Smooth muscle cell (in vitro differentiated cells): ENCODE measurements around the gene METTL26. TPM values are rescaled to one million over a fixed set of nuclear protein-coding genes. Genes with fewer than 3 reads are reported as not detected.

Source experiments
- DNase-seq: peaks from one replicate; lab custom pipeline; 2025; ENCODE audit not compliant: unreplicated experiment; lab: John Stamatoyannopoulos, UW
- H2AFZ ChIP-seq: fragments of 200-600 bp; sonication (generic); 2 replicates; pipeline ENCODE4 v1.6.0; 2016; ENCODE audit warnings: antibody characterized with exemption, low read depth, mild to moderate bottlenecking
- H3F3A ChIP-seq: fragments of 200-600 bp; sonication (generic); 2 replicates; pipeline ENCODE4 v1.6.0; 2017; ENCODE audit warnings: antibody characterized with exemption, low read depth
- H3K27ac ChIP-seq: fragments of 200-600 bp; sonication (generic); 2 replicates; pipeline ENCODE4 v1.5.1; 2016; ENCODE audit warnings: low read depth, mild to moderate bottlenecking
- H3K27me3 ChIP-seq: fragments of 200-600 bp; sonication (generic); 2 replicates; pipeline ENCODE4 v1.6.1; 2016; ENCODE audit warnings: low read depth, mild to moderate bottlenecking
- H3K36me3 ChIP-seq: fragments of 200-600 bp; sonication (generic); 2 replicates; pipeline ENCODE4 v1.5.1; 2016; ENCODE audit warnings: low read depth
- H3K4me1 ChIP-seq: fragments of 200-600 bp; sonication (generic); 2 replicates; pipeline ENCODE4 v1.5.1; 2016; ENCODE audit warnings: low read depth
- H3K4me2 ChIP-seq: fragments of 200-600 bp; sonication (generic); 2 replicates; pipeline ENCODE4 v1.6.0; 2016; ENCODE audit warnings: mild to moderate bottlenecking
- H3K4me3 ChIP-seq: fragments of 200-600 bp; sonication (generic); 2 replicates; pipeline ENCODE4 v1.5.1; 2016; ENCODE audit warnings: mild to moderate bottlenecking
- H3K79me2 ChIP-seq: fragments of 200-600 bp; sonication (generic); 2 replicates; pipeline ENCODE4 v1.6.0; 2016; ENCODE audit warnings: low read depth, mild to moderate bottlenecking
- H3K9ac ChIP-seq: fragments of 200-600 bp; sonication (generic); 2 replicates; pipeline ENCODE4 v1.6.0; 2016; ENCODE audit warnings: low read depth
- H3K9me3 ChIP-seq: fragments of 200-600 bp; sonication (generic); replicated peaks from 2 replicates; pipeline ENCODE4 v1.5.1; 2016; ENCODE audit warnings: low read depth
- H4K20me1 ChIP-seq: fragments of 200-600 bp; sonication (generic); 2 replicates; pipeline ENCODE4 v1.6.0; 2016; ENCODE audit warnings: low read depth
- CTCF ChIP-seq: fragments of 200-600 bp; sonication (generic); IDR thresholded peaks from 2 replicates; pipeline ENCODE4 v1.5.1; 2017; ENCODE audit warnings: borderline replicate concordance, mild to moderate bottlenecking, antibody characterized with exemption; ENCODE audit not compliant: insufficient read depth, poor library complexity, severe bottlenecking
- WGBS: methylation state at CpG from one replicate; pipeline ENCODE4 v1.1.7; 2016; ENCODE audit warnings: low lambda C conversion rate; 5-methylcytosine and 5-hydroxymethylcytosine counted together
- polyA plus RNA-seq: library from polyadenylated mRNA; unstranded; fragments of >200 nt; fragmentation: Nextera tagmentation; extraction: Ambion mirVana; gene quantifications from 2 replicates; pipeline ENCODE4 v1.2.1, GENCODE V29; 2016
- total RNA-seq: library from RNA; depleted of rRNA; stranded (reverse); fragments of >200 nt; gene quantifications from 2 replicates; pipeline ENCODE4 v1.2.3, GENCODE V29; 2014

METTL26 gene
- total and polyA plus RNA-seq, 2 experiments from 2014 or later, result 134 to 238 TPM

- DNase-seq, result no peak
- peak within 1 kb of the TSS; percentile 48 for H3K4me2 ChIP-seq
- peaks cover 8% of the 10 kb centered on the region for H3F3A ChIP-seq
- no peaks in the 10 kb centered on the region for H3K27me3 ChIP-seq
- peaks cover 25% of the 10 kb centered on the region for H3K4me1 ChIP-seq
- no peak for TF ChIP-seq CTCF
- no peaks in the 10 kb centered on the region for H3K36me3 ChIP-seq
- H4K20me1 ChIP-seq, result peaks cover 11% of the 10 kb centered on the region
- no peak within 1 kb of the TSS for H3K4me3 ChIP-seq
- peak within 1 kb of the TSS; percentile 15 for H3K27ac ChIP-seq
- H2AFZ ChIP-seq, result no peak within 1 kb of the TSS
- peaks cover 10% of the 10 kb centered on the region for H3K79me2 ChIP-seq
- H3K9ac ChIP-seq, result no peak within 1 kb of the TSS
- no peaks in the 10 kb centered on the region for H3K9me3 ChIP-seq
- WGBS, result 21% methylated on average over 22 of the region's 23 CpGs
These were observed 5.2 kb downstream of the METTL26 start, which contains the start of gene WFIKKN1 for GRCh38 chr16:630815-631405. TSS of gene WFIKKN1 (plus strand) at chr16:630985. CDS start at chr16:631254, 269 bp downstream.

DNA sequence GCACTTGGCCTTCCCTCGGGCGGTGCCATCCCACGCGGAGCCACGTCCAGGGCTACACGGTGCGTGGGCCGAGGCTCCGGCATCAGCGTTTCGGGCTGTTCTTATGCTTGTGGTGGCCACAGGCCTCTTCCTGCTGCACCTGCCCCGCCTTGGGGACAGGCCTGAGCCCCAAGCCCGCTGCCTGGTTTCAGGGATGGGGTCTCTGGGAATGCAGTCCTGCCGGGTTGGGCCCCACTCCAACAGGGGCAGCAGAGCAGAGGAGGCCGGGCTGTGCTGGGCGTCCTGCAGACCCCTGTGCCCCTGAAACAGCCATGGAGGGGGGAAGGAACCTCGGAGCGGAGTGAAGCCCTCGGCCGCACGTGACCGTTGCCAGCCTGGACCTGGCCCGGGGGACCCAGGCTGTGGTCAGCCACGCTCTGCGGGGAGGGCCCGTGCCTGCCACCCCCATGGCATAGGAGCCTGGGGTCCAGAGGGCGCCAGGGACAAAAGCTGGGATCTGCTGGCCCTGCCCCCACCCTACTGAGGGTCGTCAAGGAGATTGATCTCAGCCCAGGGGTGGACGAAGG is 5.8 kb downstream of the METTL26 start:
- peaks cover 4% of the 10 kb centered on the region for H3K79me2 ChIP-seq
- H3K36me3 ChIP-seq, result no peaks in the 10 kb centered on the region
- H3K9ac ChIP-seq, result no peak overlapping the region
- TF ChIP-seq CTCF, result no peak
- no peaks in the 10 kb centered on the region for H3K27me3 ChIP-seq
- 60% methylated on average over 27 of the region's 29 CpGs for WGBS
- H3K4me1 ChIP-seq, result peaks cover 25% of the 10 kb centered on the region
- peaks cover 8% of the 10 kb centered on the region for H3F3A ChIP-seq
- H4K20me1 ChIP-seq, result peaks cover 11% of the 10 kb centered on the region
- no peak for DNase-seq
- no peak overlapping the region for H2AFZ ChIP-seq
- no peaks in the 10 kb centered on the region for H3K9me3 ChIP-seq
- H3K27ac ChIP-seq, result no peak overlapping the region
- peak overlapping the region; percentile 48 for H3K4me2 ChIP-seq
- H3K4me3 ChIP-seq, result no peak overlapping the region

- H2AFZ ChIP-seq, result no peak overlapping the region
- H3K4me2 ChIP-seq, result peak overlapping the region; percentile 26
- H3K79me2 ChIP-seq, result no peaks in the 10 kb centered on the region
- H3K27ac ChIP-seq, result peak overlapping the region; percentile 15
- H3K4me3 ChIP-seq, result no peak overlapping the region
- 54% methylated on average over 7 of the region's 11 CpGs for WGBS
- H3K27me3 ChIP-seq, result no peaks in the 10 kb centered on the region
- H3K4me1 ChIP-seq, result peaks cover 25% of the 10 kb centered on the region
- H3F3A ChIP-seq, result peaks cover 8% of the 10 kb centered on the region
- no peak for DNase-seq
- H3K9ac ChIP-seq, result no peak overlapping the region
- no peaks in the 10 kb centered on the region for H3K9me3 ChIP-seq
- no peaks in the 10 kb centered on the region for H3K36me3 ChIP-seq
- H4K20me1 ChIP-seq, result peaks cover 8% of the 10 kb centered on the region
- no peak for TF ChIP-seq CTCF
These were observed 6.3 kb downstream of the METTL26 start for GRCh38 chr16:629833-630248.
